Skin epidermis (tissue), 12 donors: Measurements from ENCODE around the gene GK2.

ENCODE experiments used
- H3K27ac ChIP-seq, 21 experiments: fragments of 200-600 bp; sonication (generic) in 11 of 21; one replicate each; pipeline ENCODE4 v1.5.0; 2020; ENCODE audit warnings: mild to moderate bottlenecking in 3 of 21, inconsistent platforms in 2 of 21, moderate library complexity in 2 of 21
- H3K4me3 ChIP-seq, 7 experiments: fragments of 200-600 bp; sonication (generic) in 2 of 7; one replicate each; pipeline ENCODE4 v1.5.0; 2020; ENCODE audit warnings: inconsistent platforms in 2 of 7, mild to moderate bottlenecking in 2 of 7, moderate library complexity in 1 of 7

The GK2 gene

DNA sequence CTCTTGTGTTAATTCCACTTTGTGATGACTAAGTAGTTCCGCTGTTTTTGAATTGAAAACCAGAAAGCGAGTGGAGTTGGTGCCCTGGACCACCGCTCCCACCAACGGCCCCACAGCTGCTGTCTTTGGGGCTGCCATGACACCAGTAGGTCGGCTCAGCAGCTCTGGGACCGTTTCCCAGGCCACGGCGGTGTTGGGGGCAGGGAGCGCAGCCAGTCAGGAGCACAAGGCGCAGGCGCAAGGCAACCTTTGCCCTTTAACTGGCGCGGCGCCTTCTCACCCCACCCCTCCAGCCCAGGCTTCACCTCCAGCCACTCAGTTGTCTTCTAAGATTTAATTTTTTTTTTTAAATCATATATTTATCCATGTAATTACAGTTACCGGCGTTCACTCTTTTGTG lies at the start of gene GK2:
TSS of gene GK2 (minus strand) at position 166 of the 400 bp plus-strand sequence. CDS start at position 138, 28 bp downstream.
- H3K27ac ChIP-seq, result no peak within 1 kb of the TSS
- no peak within 1 kb of the TSS for H3K4me3 ChIP-seq

DNA sequence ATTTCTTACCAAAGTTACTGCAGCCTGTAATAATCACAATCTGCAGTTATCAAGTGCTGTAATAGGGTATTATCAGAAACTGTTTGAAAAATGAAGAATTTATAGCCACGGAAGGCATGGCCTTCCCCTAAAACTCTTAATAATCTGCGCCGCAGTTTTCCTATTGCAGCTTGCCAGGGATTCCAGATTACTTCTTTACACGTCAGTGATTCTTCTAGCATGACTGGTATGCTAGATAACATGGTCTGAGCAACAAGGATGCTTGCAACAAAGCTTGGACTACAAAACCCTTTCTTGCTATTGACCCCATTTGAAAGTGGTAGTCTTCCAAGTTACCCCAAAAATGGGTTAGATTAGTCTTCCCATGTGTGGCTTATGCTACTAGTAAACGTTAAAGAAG lies 47.2 kb upstream of the GK2 start:
- no peak overlapping the region for H3K4me3 ChIP-seq
- H3K27ac ChIP-seq, result no peak overlapping the region

DNA sequence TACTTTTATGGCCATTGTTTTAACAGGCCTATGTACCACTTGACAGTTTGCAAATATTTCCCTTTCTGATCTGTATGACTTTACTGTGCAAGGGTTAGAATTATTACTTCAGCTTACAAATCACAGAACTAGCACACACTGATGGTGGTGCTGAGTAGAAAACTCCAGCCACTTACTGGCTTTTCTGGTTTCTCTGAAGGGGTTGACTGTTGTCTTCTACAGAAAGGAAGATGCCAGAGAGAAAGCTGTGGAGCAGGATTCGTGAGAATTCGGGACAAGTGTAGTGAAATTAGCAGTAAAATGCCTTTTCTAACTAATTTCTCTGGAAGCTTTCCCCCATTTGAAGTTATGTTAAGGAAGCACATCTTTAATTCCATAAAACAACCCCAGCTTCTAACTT lies 46.6 kb upstream of the GK2 start:
- no peak overlapping the region for H3K27ac ChIP-seq

DNA sequence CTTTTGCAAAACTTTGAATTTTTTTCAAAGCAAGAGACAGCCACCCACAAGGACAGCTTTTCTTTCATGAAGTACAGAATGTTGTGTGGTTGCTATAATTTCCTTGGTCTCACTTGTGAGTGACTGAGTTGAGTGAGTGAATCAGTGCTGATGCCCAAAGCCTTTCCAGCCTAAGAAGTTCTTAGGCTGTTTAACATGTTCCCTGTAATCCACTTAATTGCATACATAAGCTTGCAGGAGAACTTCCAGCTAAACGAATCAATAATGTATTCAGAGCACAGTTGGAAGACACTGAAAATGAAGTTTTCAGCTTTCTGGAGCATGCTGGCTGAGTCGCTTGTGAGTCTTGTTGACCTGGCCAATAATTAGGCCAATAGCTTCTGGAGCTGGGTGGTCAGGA lies 42.0 kb upstream of the GK2 start:
- Histone ChIP-seq H3K4me3 (no peak overlapping the region), H3K27ac (no peak overlapping the region)

More for the DNA sequence above, 46.6 kb upstream of the GK2 start:
- H3K4me3 ChIP-seq, result no peak overlapping the region

DNA sequence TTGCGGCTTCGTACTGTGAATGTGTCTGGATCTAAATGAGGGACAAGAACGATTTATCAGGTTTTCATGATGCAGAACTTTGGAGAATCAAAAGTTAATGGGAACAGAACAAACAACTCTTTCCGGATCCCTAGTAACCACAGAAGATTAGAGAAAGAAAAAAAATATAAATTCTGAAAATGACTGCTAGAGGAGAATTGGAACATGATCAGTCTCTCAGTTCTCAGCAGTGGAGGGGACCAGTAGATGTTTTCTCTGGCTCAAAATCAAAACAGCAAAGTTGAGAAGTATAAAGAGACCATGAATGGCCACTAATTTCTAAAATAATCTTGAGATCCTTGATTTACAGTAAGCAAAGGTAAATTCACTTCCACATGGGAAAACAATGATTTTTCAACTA lies 38.1 kb upstream of the GK2 start:
- Histone ChIP-seq H3K27ac (no peak overlapping the region), H3K4me3 (no peak overlapping the region)

DNA sequence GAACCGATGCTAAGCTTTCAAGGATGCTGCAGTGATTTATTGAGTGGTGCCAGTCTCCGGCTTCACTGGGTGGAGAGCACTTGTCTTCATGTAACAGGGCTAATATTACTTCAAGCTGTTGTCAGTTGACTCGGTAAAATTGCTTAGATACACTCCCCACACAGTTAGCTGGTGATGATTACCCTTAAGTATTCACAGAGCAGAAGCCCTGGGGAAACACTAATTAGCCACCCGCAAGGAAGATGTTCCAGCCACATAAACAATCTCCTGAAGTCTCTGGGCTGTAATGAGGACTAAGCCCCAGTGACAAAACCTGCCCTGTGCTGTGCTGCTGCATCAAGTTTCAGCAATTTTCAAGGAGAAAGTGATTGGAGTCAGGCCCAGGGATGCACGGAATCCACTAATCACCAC lies 37.3 kb upstream of the GK2 start:
- H3K27ac ChIP-seq, result no peak overlapping the region
- no peak overlapping the region for H3K4me3 ChIP-seq

DNA sequence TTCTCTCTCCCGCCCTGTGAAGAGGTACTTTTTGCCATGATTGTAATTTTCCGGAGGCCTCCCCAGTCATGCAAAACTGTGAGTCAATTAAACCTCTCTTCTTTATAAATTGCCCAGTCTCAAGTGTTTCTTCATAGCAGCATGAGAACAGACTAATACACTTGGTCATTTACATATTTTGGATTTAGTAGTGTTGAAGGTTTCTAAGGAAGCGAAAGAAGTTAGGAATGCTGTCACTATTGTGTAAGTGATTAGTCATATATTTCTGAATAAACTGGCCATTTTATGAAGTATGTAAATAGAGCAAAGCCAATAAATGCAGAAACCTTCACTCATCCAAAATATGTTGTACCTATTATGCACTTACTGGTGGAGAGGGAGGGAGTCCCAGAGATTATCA lies 34.4 kb upstream of the GK2 start:
- Histone ChIP-seq H3K27ac (no peak overlapping the region), H3K4me3 (no peak overlapping the region)

DNA sequence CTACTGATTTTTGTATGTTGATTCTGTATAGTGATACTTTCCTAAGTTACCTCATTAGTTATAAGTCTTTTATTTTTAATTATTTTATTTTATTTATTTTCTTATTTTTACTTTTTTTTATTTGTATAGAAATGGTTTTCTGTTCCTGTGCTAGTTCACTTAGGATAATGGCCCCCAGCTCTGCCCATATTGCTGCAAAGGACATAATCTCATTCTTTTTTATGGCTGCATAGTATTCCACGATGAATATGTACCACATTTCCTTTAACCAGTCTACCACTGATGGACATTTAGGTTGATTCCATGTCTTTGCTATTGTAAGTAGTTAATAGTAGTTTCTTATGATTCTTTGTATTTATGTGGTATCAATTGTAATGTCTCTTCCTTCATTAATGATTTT lies 31.5 kb upstream of the GK2 start:
- no peak overlapping the region for H3K4me3 ChIP-seq

DNA sequence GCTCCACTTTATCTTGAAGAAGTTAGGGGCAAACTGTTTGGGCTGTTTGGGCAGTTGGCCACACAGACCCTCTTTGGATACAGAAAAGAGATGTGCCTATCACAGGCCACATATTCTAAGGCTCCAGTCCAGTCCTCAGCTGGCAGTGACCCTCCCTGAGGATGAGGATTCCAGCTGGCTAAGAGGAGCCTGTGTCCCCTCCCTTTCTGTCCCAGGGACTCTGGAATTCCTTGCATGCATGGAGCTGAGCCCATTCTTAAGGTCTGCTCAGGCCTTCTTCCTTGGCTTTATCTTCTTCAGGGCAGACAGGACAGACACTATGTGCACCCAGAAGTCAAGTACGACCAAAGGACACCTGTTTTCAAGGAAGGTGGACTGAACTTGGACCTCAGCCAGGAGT lies 23.8 kb upstream of the GK2 start:
- H3K27ac ChIP-seq, result no peak overlapping the region
- H3K4me3 ChIP-seq, result no peak overlapping the region

More for the DNA sequence above, 31.5 kb upstream of the GK2 start:
- no peak overlapping the region for H3K27ac ChIP-seq

DNA sequence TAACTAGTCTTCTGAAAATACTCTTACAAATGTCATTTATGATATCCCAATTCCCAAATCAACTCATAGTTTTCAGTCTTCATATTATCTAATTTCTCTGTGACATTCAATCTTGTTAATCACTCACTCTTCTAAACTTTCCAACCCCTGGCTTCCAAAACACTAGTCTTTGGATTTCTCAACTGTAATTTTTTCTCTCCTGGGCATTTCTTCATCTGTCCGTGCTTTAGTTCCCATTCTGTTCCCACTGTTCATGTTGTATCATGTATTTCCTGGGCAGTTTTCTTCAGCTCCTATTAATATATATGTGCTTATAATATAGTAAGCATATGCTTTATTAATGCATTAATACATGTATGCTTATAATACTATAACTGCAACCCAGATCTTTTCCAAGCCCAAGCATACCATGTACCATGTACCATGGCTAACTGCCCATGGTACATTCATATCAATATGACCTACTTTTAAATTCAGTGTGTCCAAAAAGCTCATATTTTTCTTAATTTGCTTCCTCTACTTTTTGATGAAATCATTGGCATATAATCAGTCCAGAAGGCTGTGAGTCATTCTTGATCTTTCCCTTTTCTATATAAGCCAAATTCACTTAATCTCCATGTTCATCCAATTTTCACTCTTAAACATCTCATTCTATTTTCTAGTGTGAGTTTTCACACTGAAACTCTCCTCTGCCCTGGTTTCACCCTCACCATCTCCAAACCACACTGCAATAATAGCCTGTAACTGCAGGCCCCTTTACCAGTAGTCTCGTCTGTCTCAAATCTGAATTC lies 21.3 kb upstream of the GK2 start:
- H3K27ac ChIP-seq, result no peak overlapping the region
- H3K4me3 ChIP-seq, result no peak overlapping the region

DNA sequence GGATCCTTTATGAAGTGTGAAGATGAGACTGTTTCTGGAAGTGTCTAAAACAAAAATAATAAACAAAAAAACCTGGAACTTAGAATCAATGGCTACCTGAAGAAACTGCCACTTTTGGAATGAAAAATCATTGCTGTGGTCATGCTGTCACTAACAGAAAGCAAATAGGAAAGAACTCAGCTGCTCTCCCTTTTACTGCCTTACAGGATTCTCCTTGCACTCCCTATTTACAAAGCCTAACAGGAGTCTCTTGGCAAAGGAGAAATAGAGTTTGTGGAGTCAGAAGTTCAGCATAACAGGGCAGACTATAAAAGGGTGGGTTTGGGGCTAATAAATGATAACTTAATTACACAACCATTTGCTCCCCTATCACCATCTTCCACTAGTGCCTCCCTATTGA lies 19.0 kb upstream of the GK2 start:
- no peak overlapping the region for H3K4me3 ChIP-seq
- H3K27ac ChIP-seq, result no peak overlapping the region

DNA sequence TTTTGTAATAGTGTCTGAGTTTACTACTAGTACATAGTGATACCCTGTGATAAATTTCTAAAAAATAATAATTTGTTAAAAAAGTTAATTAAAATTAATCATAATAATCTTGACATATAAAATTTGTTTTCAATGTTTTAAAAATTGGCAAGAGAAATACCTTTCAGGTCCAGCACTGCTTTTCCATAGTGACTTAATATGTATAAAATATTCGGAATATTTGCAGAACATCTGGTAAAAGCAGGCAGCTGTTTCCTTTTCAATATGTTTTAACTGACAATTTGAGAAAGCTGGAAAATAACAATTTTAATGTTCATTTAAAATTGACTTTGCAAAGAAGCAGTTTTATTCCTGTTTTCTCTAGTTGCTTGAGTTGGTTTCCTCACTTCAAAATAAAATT lies 17.6 kb upstream of the GK2 start:
- no peak overlapping the region for H3K27ac ChIP-seq
- no peak overlapping the region for H3K4me3 ChIP-seq

DNA sequence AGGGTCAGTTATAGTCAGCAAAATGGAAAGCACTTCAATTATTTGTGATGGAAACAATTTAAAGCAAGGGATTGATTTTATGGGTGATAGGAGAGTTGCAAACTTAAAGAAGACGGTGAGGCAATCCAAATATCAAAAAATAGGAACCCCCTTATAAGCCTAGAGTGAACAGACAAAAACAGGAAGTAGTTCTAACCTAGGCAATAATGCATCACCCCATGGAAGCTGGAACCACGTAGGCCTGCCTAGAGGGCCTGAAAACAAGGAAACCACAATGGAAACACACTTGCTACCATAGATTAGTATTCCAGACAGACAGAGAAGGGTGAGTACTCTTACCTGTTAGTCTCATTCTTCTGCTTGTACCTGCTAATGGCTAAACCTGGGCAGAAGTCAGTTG lies 13.5 kb upstream of the GK2 start:
- H3K27ac ChIP-seq, result no peak overlapping the region
- H3K4me3 ChIP-seq, result no peak overlapping the region

DNA sequence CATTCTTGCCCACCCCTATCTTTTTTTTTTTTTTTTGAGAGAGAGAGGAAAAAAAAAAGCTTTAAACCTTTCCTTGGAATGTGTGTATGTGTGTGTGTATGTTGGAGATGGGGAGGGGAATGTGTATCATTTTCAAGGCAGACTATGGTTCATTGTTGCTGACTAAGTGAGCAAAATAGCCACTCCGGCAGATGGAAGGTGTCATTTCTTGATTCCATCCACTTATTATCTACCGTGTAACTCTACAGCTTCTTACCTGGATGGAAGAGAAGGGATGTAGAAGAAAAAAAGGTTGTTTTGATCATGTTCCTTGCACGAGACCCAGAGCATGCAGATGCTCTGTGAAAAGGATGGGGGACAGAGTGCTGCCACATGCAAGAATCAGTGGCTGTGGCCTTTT lies 5.9 kb upstream of the GK2 start:
- no peak overlapping the region for H3K27ac ChIP-seq
- no peak overlapping the region for H3K4me3 ChIP-seq

DNA sequence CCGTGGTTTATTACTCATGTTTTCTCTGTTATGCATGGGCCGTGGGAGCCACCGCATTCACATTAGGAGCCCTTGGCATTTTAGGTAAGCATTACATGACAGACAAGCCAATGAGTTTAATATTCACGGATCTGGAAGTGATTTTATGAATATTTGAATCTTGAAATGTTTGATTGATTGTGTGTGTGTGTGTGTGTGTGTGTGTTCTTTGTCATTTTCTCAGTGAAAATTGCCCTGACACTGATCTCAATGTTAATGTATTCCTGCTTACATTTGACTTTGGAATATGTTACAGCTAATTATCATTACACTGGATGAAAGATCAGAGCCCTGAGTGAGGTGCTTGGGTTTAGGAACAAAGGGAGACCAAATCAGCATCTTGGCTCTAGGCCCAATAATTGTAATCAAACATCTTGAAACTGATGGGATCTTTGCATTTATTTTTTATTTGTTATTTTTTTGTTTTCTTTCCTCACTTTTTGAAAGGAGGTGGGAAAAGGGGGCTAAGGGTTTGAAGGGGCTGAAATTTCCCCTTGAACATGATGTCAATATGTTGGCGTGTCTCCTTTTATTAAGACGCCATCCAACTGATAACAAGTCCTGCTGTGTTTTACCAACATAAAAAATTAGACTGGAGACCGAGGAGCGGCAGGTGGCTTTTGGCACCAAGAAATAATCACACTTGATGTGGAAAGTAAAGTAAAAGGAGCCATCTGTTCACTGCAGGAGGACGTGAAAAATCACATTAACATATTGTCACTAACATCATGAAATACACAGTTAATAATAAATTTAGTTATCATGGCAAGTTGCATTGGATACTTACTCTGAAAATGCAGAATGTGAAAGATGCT lies 5.2 kb upstream of the GK2 start:
- Histone ChIP-seq H3K27ac (no peak overlapping the region), H3K4me3 (no peak overlapping the region)

DNA sequence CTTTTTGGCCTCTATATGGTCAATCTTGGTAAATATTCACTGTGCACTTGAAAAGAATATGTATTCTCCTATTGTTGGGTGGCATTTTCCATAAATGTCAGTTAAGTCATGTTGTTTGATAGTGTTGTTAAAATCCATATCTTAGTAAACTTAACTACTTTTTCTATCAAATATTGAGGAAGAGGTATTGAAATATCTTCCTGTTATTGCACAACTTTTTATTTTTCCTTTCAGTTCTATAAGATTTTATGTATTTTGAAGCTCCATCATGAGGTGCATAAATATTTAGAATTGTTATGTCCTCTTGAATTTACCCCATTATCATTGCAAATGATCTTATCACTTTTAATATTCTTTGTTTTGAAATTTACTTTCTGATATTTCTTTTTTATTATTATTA lies 3.4 kb downstream of the GK2 start:
- Histone ChIP-seq H3K27ac (no peak overlapping the region), H3K4me3 (no peak overlapping the region)

DNA sequence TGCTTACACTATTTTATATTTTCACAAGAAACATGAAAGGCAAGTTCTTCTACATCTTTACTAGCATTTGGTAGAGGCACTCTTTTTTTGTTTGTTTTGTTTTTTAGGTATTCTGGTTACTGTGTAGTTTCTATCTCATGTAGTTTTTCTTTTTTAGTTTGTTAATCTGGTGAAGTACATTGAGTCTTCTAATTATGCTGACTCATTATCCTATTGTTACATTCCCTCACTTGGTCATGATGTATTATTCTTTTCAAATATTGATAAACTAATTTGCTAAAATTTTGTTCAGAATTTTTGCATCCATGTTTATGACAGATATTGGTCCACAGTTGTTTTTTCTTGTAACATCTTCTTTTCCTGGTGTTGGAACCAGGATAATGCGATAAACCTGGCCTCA lies 4.7 kb downstream of the GK2 start:
- Histone ChIP-seq H3K4me3 (no peak overlapping the region), H3K27ac (no peak overlapping the region)

DNA sequence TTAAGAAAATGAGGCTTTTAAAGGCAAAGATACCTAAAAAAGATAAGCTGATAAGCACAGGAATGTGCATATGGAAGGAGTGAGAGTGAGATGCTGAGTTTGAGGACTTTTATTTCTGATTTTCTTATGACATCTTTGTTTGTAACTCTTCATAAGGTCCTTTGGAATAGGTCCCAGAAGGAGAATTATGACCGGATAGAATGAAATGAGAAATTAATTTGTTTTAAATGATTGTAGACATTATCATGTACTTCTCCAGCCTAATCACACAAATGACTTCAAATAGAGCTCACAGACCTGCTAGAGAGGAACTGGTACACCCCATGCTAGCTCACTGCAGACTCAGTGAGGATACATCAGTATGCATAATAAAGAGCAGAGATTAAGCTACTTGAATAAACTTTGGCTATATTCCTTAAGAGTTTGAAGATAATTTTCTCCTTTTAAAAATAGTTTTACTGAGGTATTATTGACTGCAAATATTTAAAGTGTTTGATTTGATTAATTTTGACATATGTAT lies 5.6 kb downstream of the GK2 start:
- H3K4me3 ChIP-seq, result no peak overlapping the region
- H3K27ac ChIP-seq, result no peak overlapping the region

DNA sequence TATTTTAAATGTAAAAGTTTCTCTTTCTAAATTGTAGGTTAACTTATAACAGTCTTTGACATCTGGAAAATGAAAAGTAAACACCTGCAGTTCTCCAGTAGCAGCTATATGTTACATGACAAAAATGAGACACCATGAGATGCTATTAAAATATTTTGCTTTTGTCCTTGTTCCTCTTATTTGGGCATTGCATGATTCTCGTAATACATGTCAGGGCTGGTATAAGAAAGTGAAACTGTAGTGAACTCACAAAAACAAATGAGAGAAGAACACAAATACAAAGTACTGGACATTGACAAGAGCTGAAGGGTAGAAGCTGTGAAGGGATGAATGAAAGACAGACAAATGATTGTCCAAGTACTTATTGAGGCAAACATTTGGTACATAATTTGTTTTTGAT lies 9.0 kb downstream of the GK2 start:
- H3K4me3 ChIP-seq, result no peak overlapping the region
- H3K27ac ChIP-seq, result no peak overlapping the region

DNA sequence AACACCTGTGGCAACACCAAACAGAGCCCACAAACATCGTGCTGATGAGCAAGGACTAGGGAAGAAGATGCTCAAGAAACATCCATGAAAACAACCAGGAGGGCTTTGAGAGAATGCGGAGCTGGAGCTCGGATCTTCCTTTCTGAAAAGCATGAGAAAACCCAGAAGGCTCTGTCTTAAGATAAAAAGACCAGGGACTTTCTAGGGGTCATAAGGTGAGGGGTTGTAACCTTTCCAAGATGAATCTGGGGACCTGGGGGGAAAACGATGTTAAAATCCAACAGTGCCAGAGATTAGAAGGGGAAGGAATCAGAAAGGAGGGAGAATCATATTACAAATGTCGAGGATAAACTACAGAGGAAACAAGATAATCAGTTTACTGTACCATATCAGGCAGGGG lies 10.1 kb downstream of the GK2 start:
- no peak overlapping the region for H3K27ac ChIP-seq
- H3K4me3 ChIP-seq, result no peak overlapping the region

DNA sequence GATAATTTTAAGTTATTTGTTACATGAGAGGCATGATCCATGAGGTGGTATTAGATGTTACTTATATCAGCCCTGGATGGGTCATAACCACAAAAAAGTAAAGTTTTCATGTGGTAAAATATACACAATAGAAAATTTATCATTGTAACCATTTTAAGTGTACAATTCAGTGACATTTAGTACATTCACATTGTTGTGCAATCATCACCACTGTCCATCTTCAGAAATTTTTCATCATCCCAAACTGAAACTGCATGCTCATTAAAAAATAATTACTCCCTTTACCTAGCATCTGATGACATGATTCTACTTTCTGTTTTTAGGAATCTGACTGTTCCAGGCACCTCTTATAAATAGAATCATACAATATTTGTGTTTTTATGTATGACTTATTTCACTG lies 11.2 kb downstream of the GK2 start:
- Histone ChIP-seq H3K27ac (no peak overlapping the region), H3K4me3 (no peak overlapping the region)
